Neural cell (in vitro differentiated cells): ENCODE data around the gene TXNRD1. TPM values are rescaled to one million over a fixed set of nuclear protein-coding genes. Genes with fewer than 3 reads are reported as not detected.

ENCODE experiments used
- H2AFZ ChIP-seq: fragments of 200-600, 300-800 bp; sonication (generic), shearing (Covaris generic); 2 replicates; pipeline ENCODE4 v1.6.0; 2014; ENCODE audit warnings: low read depth, mild to moderate bottlenecking, antibody characterized with exemption, low read length, moderate library complexity
- H3F3A ChIP-seq: fragments of 200-600 bp; shearing (Covaris generic); 2 replicates; pipeline ENCODE4 v1.6.1; 2016; ENCODE audit warnings: mild to moderate bottlenecking, moderate library complexity, mixed read lengths, antibody characterized with exemption, low read length; ENCODE audit not compliant: insufficient read depth, poor library complexity, severe bottlenecking
- H3K27ac ChIP-seq: fragments of 200-600, 300-800 bp; sonication (generic), shearing (Covaris generic); 2 replicates; pipeline ENCODE4 v1.5.1; 2014; ENCODE audit warnings: mild to moderate bottlenecking, low read length, moderate library complexity
- H3K27me3 ChIP-seq: fragments of 300-800, 200-600 bp; sonication (generic), shearing (Covaris generic); 2 replicates; pipeline ENCODE4 v1.6.0; 2014; ENCODE audit warnings: mild to moderate bottlenecking, low read depth, low read length, moderate library complexity; ENCODE audit not compliant: insufficient read depth
- H3K36me3 ChIP-seq: fragments of 300-800, 200-600 bp; sonication (generic), shearing (Covaris generic); 2 replicates; pipeline ENCODE4 v1.5.1; 2014; ENCODE audit warnings: mild to moderate bottlenecking, antibody characterized with exemption, low read length, moderate library complexity; ENCODE audit not compliant: insufficient read depth
- H3K4me2 ChIP-seq: fragments of 300-800, 200-600 bp; sonication (generic), shearing (Covaris generic); 2 replicates; pipeline ENCODE4 v1.6.0; 2014; ENCODE audit warnings: mild to moderate bottlenecking, low read length
- H3K4me3 ChIP-seq: fragments of 300-800, 200-600 bp; sonication (generic), shearing (Covaris generic); 2 replicates; pipeline ENCODE4 v1.5.1; 2014; ENCODE audit warnings: mild to moderate bottlenecking, low read length, moderate library complexity
- H3K79me2 ChIP-seq: fragments of 200-600 bp; shearing (Covaris generic); replicated peaks from 2 replicates; pipeline ENCODE4 v1.6.0; 2014; ENCODE audit warnings: mild to moderate bottlenecking, low read length, moderate library complexity; ENCODE audit not compliant: insufficient read depth
- H3K9ac ChIP-seq: fragments of 300-800, 200-600 bp; sonication (generic), shearing (Covaris generic); 2 replicates; pipeline ENCODE4 v1.6.1; 2016; ENCODE audit warnings: mild to moderate bottlenecking, low read length, mixed read lengths
- H3K9me2 ChIP-seq: fragments of 200-600 bp; shearing (Covaris generic); 2 replicates; pipeline ENCODE4 v1.6.1; 2016; ENCODE audit warnings: mild to moderate bottlenecking, low read length, mixed read lengths; ENCODE audit not compliant: insufficient read depth
- H3K9me3 ChIP-seq: fragments of 200-600, 300-800 bp; sonication (generic), shearing (Covaris generic); 2 replicates; pipeline ENCODE4 v1.6.1; 2016; ENCODE audit warnings: mild to moderate bottlenecking, mixed run types, low read length, moderate library complexity, mixed read lengths
- H4K20me1 ChIP-seq: fragments of 200-600 bp; shearing (Covaris generic); 2 replicates; pipeline ENCODE4 v1.6.1; 2016; ENCODE audit warnings: mild to moderate bottlenecking, mixed run types; ENCODE audit not compliant: insufficient read depth
- EP300 ChIP-seq: fragments of 450-650 bp; conservative IDR thresholded peaks from 2 replicates; pipeline ENCODE4 v1.6.1; 2014; ENCODE audit warnings: antibody characterized with exemption, mild to moderate bottlenecking, moderate library complexity; ENCODE audit not compliant: poor library complexity, severe bottlenecking
- EZH2 ChIP-seq: fragments of 200-600, 300-800 bp; shearing (Covaris generic), sonication (generic); IDR thresholded peaks from 2 replicates; pipeline ENCODE4 v1.6.1; 2014; ENCODE audit warnings: antibody characterized with exemption, low read length, borderline replicate concordance, mild to moderate bottlenecking; ENCODE audit not compliant: insufficient read depth, poor library complexity, severe bottlenecking
- MXI1 ChIP-seq: fragments of 450-650 bp; conservative IDR thresholded peaks from 2 replicates; pipeline ENCODE4 v1.6.1; 2014; ENCODE audit warnings: antibody characterized with exemption, mild to moderate bottlenecking; ENCODE audit not compliant: poor library complexity, severe bottlenecking
- POLR2AphosphoS5 ChIP-seq: IDR thresholded peaks from 2 replicates; pipeline ENCODE4 v1.6.1; 2012
- RAD21 ChIP-seq: fragments of 450-650 bp; conservative IDR thresholded peaks from 2 replicates; pipeline ENCODE4 v1.6.1; 2014; ENCODE audit warnings: antibody characterized with exemption, mild to moderate bottlenecking, moderate library complexity
- SMC3 ChIP-seq: fragments of 450-650 bp; conservative IDR thresholded peaks from 2 replicates; pipeline ENCODE4 v1.6.1; 2014; ENCODE audit warnings: antibody characterized with exemption, mild to moderate bottlenecking, moderate library complexity; ENCODE audit not compliant: poor library complexity
- TAF1 ChIP-seq: IDR thresholded peaks from 2 replicates; pipeline ENCODE4 v1.6.1; 2012; ENCODE audit warnings: low read depth
- polyA plus RNA-seq: library from polyadenylated mRNA; depleted of rRNA; stranded (reverse); fragments of >200 nt; gene quantifications from 2 replicates; pipeline ENCODE4 v1.2.3, GENCODE V29; 2014
- TF ChIP-seq, protein P1 (sequence below): fragments of 450-650 bp; IDR thresholded peaks from 2 replicates; pipeline ENCODE4 v1.5.1; 2014; ENCODE audit warnings: antibody characterized with exemption, mild to moderate bottlenecking, moderate library complexity; ENCODE audit not compliant: poor library complexity, severe bottlenecking
- TF ChIP-seq, protein P2 (sequence below): IDR thresholded peaks from 2 replicates; pipeline ENCODE4 v1.6.1; 2012; ENCODE audit warnings: borderline replicate concordance

TXNRD1 gene
- polyA plus RNA-seq, 1 donor from 2014 or later, result 59.6 TPM

DNA sequence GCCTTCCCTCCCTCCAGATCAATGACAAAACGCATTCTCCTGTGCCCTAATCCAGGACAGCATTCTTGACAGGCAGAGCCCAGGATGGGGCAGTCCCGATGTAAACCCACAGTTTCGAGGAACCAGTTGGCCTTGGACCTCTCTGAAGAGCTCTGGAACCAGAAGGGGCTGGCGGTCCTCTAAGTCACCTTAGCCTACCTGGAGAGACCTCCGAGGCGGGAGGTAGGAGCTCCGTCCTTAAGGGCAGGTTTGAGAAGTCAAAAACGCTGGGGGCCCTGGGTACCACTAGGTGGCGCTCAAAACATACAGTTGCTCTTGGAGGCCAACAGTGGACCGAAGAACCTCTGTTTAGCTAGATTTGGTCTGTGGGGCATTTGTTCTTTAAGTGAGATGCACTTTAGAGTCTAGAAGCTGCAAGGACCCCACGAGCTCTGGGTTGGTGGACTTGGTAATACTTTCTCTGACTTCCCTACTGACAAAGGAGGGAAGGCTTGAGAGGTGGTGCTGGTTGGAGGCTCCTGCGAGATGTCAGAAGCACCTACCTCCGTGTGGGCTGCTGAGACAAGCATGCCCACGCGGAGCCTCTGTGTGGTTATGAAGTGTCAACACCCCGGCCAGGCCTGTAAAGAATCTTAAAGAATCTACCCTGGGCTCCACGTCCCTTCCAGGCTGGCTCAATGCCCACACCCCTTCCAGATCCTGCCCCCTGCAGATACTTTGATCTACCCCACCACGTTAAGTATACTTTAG lies 166.3 kb downstream of the TXNRD1 start:
- Histone ChIP-seq H3K27ac (no peak overlapping the region), H3F3A (no peaks in the 10 kb centered on the region), H3K27me3 (no peaks in the 10 kb centered on the region), H3K4me2 (no peak overlapping the region), H3K36me3 (no peaks in the 10 kb centered on the region), H3K9me2 (no peaks in the 10 kb centered on the region), H4K20me1 (no peaks in the 10 kb centered on the region), H3K9ac (no peak overlapping the region), H3K4me3 (no peak overlapping the region), H3K9me3 (no peaks in the 10 kb centered on the region), H3K79me2 (no peaks in the 10 kb centered on the region), H2AFZ (no peak overlapping the region)
- TF ChIP-seq TAF1 (no peak), EP300 (no peak), POLR2AphosphoS5 (no peak), SMC3 (peak; percentile 97), EZH2 (no peak), RAD21 (peak; percentile 95), MXI1 (no peak)
- TF ChIP-seq, protein P1, sequence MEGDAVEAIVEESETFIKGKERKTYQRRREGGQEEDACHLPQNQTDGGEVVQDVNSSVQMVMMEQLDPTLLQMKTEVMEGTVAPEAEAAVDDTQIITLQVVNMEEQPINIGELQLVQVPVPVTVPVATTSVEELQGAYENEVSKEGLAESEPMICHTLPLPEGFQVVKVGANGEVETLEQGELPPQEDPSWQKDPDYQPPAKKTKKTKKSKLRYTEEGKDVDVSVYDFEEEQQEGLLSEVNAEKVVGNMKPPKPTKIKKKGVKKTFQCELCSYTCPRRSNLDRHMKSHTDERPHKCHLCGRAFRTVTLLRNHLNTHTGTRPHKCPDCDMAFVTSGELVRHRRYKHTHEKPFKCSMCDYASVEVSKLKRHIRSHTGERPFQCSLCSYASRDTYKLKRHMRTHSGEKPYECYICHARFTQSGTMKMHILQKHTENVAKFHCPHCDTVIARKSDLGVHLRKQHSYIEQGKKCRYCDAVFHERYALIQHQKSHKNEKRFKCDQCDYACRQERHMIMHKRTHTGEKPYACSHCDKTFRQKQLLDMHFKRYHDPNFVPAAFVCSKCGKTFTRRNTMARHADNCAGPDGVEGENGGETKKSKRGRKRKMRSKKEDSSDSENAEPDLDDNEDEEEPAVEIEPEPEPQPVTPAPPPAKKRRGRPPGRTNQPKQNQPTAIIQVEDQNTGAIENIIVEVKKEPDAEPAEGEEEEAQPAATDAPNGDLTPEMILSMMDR, result peak; percentile 93
- TF ChIP-seq, protein P2, sequence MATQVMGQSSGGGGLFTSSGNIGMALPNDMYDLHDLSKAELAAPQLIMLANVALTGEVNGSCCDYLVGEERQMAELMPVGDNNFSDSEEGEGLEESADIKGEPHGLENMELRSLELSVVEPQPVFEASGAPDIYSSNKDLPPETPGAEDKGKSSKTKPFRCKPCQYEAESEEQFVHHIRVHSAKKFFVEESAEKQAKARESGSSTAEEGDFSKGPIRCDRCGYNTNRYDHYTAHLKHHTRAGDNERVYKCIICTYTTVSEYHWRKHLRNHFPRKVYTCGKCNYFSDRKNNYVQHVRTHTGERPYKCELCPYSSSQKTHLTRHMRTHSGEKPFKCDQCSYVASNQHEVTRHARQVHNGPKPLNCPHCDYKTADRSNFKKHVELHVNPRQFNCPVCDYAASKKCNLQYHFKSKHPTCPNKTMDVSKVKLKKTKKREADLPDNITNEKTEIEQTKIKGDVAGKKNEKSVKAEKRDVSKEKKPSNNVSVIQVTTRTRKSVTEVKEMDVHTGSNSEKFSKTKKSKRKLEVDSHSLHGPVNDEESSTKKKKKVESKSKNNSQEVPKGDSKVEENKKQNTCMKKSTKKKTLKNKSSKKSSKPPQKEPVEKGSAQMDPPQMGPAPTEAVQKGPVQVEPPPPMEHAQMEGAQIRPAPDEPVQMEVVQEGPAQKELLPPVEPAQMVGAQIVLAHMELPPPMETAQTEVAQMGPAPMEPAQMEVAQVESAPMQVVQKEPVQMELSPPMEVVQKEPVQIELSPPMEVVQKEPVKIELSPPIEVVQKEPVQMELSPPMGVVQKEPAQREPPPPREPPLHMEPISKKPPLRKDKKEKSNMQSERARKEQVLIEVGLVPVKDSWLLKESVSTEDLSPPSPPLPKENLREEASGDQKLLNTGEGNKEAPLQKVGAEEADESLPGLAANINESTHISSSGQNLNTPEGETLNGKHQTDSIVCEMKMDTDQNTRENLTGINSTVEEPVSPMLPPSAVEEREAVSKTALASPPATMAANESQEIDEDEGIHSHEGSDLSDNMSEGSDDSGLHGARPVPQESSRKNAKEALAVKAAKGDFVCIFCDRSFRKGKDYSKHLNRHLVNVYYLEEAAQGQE, result no peak

DNA sequence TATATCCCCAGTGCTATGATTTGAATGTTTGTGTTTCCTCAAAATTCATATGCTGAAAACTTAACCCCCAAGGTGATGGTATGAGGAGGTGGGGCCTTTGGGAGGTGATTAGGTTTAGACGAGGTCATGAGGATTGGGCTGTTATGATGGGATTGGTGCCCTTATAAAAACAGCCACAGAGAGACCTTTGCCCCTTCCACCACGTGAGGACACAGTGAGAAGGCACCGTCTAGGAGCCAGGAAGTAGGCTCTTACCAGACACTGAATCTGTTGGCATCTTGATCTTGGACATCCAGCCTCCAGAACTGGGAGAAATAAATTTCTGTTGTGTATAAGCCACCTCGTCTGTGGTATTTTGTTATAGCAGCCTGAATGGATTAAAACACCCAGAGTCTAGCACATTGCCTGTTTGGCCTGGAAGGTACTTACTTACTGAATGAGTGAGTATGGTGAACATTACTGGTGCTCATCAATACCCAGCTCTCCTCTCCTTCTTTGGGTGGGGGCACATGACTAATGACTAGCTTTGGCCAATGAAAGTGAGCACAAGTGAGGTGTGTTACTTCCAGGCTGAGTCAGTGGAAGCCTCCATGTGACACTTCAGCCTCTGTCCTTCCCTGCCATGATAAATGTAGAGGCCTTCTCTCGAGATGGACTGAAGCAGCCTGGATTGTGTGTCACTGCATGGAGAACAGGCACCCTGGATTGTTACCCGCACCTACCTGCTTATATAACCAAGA lies 168.7 kb downstream of the TXNRD1 start:
- H4K20me1 ChIP-seq, result no peaks in the 10 kb centered on the region
- H2AFZ ChIP-seq, result no peak overlapping the region
- no peaks in the 10 kb centered on the region for H3K9me2 ChIP-seq
- H3K4me2 ChIP-seq, result no peak overlapping the region
- no peaks in the 10 kb centered on the region for H3K27me3 ChIP-seq
- no peaks in the 10 kb centered on the region for H3F3A ChIP-seq
- no peaks in the 10 kb centered on the region for H3K79me2 ChIP-seq
- H3K4me3 ChIP-seq, result no peak overlapping the region
- H3K9me3 ChIP-seq, result no peaks in the 10 kb centered on the region
- no peak overlapping the region for H3K27ac ChIP-seq
- no peaks in the 10 kb centered on the region for H3K36me3 ChIP-seq
- TF ChIP-seq TAF1, result no peak
- TF ChIP-seq EP300, result no peak
- TF ChIP-seq, protein P1, result no peak
- no peak for TF ChIP-seq POLR2AphosphoS5
- no peak for TF ChIP-seq MXI1
- no peak for TF ChIP-seq RAD21
- no peak for TF ChIP-seq EZH2
- TF ChIP-seq, protein P2, result no peak
- TF ChIP-seq SMC3, result no peak
- H3K9ac ChIP-seq, result no peak overlapping the region
